Prostate gland (tissue), 2 donors: ENCODE data around the gene HLTF. TPM values are rescaled to one million over a fixed set of nuclear protein-coding genes. Genes with fewer than 3 reads are reported as not detected.

Experiments used
- DNase-seq: peaks from one replicate; pipeline ENCODE4 v3.0.0-alpha.2; 2019; ENCODE audit warnings: low spot score
- H3K27ac ChIP-seq, 2 donors: fragments of 200-600 bp; sonication (generic); 2 replicates each; pipeline ENCODE4 v1.5.1; 2017 to 2019
- H3K27me3 ChIP-seq: fragments of 200-600 bp; sonication (generic); replicated peaks from 2 replicates; pipeline ENCODE4 v1.5.1; 2019; ENCODE audit not compliant: insufficient read depth
- H3K36me3 ChIP-seq, 2 donors: fragments of 200-600 bp; sonication (generic); 1 replicate in 1 of 2; 2 replicates in 1 of 2; pipeline versions ENCODE4 v1.5.1 to v1.8.1; 2017 to 2019
- H3K4me1 ChIP-seq: fragments of 200-600 bp; sonication (generic); replicated peaks from 2 replicates; pipeline ENCODE4 v1.5.1; 2019
- H3K4me3 ChIP-seq, 2 donors: fragments of 200-600 bp; sonication (generic); 2 replicates each; pipeline ENCODE4 v1.5.1; 2017 to 2019
- H3K9me3 ChIP-seq: fragments of 200-600 bp; sonication (generic); 2 replicates; pipeline ENCODE4 v1.5.1; 2017
- POLR2A ChIP-seq: fragments of 450-650 bp; IDR thresholded peaks from one replicate; pipeline ENCODE4 v1.6.1; 2016; ENCODE audit warnings: antibody characterized with exemption, mild to moderate bottlenecking
- POLR2AphosphoS5 ChIP-seq: sonication (generic); formaldehyde crosslinking; IDR thresholded peaks from one replicate; pipeline ENCODE4 v1.6.1; 2017; ENCODE audit warnings: antibody characterized with exemption
- WGBS: methylation state at CpG from one replicate; pipeline ENCODE4 v1.1.5; 2018; 5-methylcytosine and 5-hydroxymethylcytosine counted together
- intact Hi-C: fragments of 100-400 bp; cut with DNase I; formaldehyde crosslinking; loops from one replicate; pipeline ENCODE4 v1.14.2; 2022
- total RNA-seq, 2 donors: library from RNA; depleted of rRNA; stranded (reverse); fragments of >200 nt; gene quantifications; one replicate each; pipeline ENCODE4 v1.1.0, GENCODE V29; 2016
- TF ChIP-seq, protein P1 (sequence below), 4 experiments: fragments of 200-600 bp in 2 of 4; fragments of 450-650 bp in 2 of 4; sonication (generic) in 2 of 4; IDR thresholded peaks; 1 replicate in 3 of 4; 2 replicates in 1 of 4; pipeline ENCODE4 v1.5.1; 2016 to 2019; ENCODE audit warnings: antibody characterized with exemption in 4 of 4, mild to moderate bottlenecking in 2 of 4, moderate library complexity in 2 of 4

HLTF gene, protein sequence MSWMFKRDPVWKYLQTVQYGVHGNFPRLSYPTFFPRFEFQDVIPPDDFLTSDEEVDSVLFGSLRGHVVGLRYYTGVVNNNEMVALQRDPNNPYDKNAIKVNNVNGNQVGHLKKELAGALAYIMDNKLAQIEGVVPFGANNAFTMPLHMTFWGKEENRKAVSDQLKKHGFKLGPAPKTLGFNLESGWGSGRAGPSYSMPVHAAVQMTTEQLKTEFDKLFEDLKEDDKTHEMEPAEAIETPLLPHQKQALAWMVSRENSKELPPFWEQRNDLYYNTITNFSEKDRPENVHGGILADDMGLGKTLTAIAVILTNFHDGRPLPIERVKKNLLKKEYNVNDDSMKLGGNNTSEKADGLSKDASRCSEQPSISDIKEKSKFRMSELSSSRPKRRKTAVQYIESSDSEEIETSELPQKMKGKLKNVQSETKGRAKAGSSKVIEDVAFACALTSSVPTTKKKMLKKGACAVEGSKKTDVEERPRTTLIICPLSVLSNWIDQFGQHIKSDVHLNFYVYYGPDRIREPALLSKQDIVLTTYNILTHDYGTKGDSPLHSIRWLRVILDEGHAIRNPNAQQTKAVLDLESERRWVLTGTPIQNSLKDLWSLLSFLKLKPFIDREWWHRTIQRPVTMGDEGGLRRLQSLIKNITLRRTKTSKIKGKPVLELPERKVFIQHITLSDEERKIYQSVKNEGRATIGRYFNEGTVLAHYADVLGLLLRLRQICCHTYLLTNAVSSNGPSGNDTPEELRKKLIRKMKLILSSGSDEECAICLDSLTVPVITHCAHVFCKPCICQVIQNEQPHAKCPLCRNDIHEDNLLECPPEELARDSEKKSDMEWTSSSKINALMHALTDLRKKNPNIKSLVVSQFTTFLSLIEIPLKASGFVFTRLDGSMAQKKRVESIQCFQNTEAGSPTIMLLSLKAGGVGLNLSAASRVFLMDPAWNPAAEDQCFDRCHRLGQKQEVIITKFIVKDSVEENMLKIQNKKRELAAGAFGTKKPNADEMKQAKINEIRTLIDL
- total RNA-seq = 100 to 1,000 TPM in 1 of 2 donors, 10 to 100 TPM in 1; 29.9 to 171 TPM

DNA sequence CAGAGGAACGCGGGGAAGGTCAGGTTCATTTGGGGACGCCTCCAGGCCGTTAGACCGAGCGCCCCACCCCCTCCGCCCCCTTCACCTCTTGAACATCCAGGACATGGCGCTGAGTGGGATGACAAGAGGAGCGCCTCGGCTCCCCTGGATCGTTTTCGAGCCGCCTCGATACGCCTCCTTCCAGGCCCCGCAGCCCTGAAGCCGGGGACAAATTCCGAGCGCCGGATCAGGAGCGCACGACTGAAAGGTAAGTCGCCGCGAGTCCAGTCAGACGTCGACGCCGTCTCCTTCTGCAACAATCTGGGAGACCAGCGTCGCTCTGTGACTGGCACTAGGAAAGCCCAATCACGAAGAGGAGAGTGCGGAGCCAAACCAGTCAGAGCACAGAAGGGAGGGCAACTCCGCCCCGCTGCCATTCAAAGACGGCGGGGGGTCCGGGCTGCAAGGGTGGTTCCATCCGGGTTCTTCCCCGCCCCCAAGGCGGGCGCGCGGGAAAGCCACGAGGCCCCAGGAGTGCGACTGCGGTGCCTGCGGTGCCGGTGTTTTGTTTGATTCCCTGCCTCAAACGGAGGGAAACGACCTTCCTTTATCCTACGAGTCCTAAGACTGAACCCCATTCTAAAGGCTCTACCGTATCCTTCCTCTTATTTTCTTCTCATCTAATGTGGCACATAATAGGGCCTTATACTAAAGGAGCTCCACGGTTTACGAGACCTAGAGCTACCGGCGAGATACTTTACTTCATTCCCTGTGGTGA is at the start of gene HLTF:
HLTF (minus strand) TSS at position 302 of the 757 bp plus-strand sequence; CDS start at position 105, 197 bp downstream.
- peak within 1 kb of the TSS; percentile 67 to 75 for H3K4me3 ChIP-seq
- TF ChIP-seq, protein P1, sequence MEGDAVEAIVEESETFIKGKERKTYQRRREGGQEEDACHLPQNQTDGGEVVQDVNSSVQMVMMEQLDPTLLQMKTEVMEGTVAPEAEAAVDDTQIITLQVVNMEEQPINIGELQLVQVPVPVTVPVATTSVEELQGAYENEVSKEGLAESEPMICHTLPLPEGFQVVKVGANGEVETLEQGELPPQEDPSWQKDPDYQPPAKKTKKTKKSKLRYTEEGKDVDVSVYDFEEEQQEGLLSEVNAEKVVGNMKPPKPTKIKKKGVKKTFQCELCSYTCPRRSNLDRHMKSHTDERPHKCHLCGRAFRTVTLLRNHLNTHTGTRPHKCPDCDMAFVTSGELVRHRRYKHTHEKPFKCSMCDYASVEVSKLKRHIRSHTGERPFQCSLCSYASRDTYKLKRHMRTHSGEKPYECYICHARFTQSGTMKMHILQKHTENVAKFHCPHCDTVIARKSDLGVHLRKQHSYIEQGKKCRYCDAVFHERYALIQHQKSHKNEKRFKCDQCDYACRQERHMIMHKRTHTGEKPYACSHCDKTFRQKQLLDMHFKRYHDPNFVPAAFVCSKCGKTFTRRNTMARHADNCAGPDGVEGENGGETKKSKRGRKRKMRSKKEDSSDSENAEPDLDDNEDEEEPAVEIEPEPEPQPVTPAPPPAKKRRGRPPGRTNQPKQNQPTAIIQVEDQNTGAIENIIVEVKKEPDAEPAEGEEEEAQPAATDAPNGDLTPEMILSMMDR (IDR thresholded peaks at IDR 0.05) = peak in 1 of 4 experiments; percentile 13
- TF ChIP-seq POLR2A (peak; percentile 48), POLR2AphosphoS5 (peak; percentile 91)
- no peaks in the 10 kb centered on the region for H3K4me1 ChIP-seq
- no peaks in the 10 kb centered on the region for H3K27me3 ChIP-seq
- peak within 1 kb of the TSS; percentile 73 to 77 for H3K27ac ChIP-seq
- peak; percentile 91 for DNase-seq
- WGBS = 8% methylated on average over 57 of the region's 57 CpGs
- intact Hi-C loops = loop anchor here (5.0 to 10.0 kb wide), 2 partner anchors 46 to 72 kb away; no protein-coding TSS in a partner anchor
- H3K9me3 ChIP-seq = no peaks in the 10 kb centered on the region
- H3K36me3 ChIP-seq = no peaks in the 10 kb centered on the region

DNA sequence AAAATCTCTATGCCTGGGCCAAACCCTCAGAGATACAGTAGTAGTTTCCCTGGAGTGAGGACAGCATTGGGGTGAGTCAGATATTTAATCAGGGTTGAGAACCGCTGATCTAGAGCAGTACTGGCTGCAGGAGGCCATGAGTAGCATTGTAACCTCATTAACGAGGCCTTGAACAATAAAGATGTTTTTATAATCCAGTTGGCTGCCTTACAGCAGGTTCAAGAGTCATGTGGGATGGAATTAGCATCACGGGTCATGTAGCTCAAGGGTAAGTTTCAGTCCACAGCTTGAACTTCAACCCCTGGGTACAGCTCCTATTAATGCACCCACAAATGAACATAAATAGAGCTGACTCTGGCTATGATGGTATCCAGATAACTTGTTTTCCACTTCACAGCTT is 48.2 kb upstream of the HLTF start:
- no peaks in the 10 kb centered on the region for H3K36me3 ChIP-seq
- no peaks in the 10 kb centered on the region for H3K9me3 ChIP-seq
- intact Hi-C loops = loop anchor here (5.0 kb wide), 1 partner anchor 47 kb away; the partner anchor contains the start of gene HLTF
- H3K27me3 ChIP-seq = no peaks in the 10 kb centered on the region
- no peak for DNase-seq
- TF ChIP-seq, protein P1 (IDR thresholded peaks at IDR 0.05) = no peak
- no peak for TF ChIP-seq POLR2AphosphoS5
- no peak for TF ChIP-seq POLR2A
- H3K27ac ChIP-seq = no peak overlapping the region
- no peak overlapping the region for H3K4me3 ChIP-seq
- H3K4me1 ChIP-seq = no peaks in the 10 kb centered on the region
- 49% methylated on average over 3 of the region's 3 CpGs for WGBS

DNA sequence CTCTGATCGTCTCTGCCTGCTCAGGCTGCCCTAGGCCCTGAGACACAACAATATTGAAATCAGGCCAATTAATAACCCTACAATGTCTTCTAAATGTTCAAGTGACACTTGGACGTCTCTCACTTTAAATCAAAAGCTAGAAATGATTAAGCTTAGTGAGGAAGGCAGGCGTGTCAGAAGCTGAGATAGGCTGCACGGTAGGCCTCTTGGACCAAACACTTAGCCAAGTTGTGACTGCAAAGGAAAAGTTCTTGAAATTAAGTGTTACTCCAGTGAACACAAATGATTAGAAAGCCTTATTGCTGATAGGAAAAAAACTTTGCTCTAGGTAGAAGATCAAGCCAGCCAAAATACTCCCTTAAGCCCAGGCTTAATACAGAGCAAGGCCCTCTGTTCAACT is 45.3 kb upstream of the HLTF start:
- Histone ChIP-seq H3K27me3 (no peaks in the 10 kb centered on the region), H3K9me3 (no peaks in the 10 kb centered on the region), H3K4me3 (no peak overlapping the region), H3K36me3 (no peaks in the 10 kb centered on the region), H3K4me1 (no peaks in the 10 kb centered on the region), H3K27ac (no peak overlapping the region)
- WGBS = 76% methylated on average over 4 of the region's 4 CpGs
- intact Hi-C loops = loop anchor here (5.0 kb wide), 1 partner anchor 44 kb away; the partner anchor contains the start of gene HLTF
- DNase-seq = no peak
- TF ChIP-seq POLR2A = no peak
- no peak for TF ChIP-seq POLR2AphosphoS5
- TF ChIP-seq, protein P1 (IDR thresholded peaks at IDR 0.05) = no peak
